22Rv1 (cell line): Measurements from ENCODE around the gene RNF20.

Experiments used
- H3K27ac ChIP-seq: fragments of 450-650 bp; 2 replicates; pipeline ENCODE4 v1.5.1; 2017
- CTCF ChIP-seq: fragments of 450-650 bp; IDR thresholded peaks from 2 replicates; pipeline ENCODE4 v1.5.1; 2017; ENCODE audit warnings: mild to moderate bottlenecking
- ZFX ChIP-seq: fragments of 450-650 bp; IDR thresholded peaks from 2 replicates; pipeline ENCODE4 v1.6.1; 2017; ENCODE audit warnings: antibody characterized with exemption, borderline replicate concordance

Gene RNF20

GRCh38 chr9:101566904-101567724 lies 33.5 kb downstream of the RNF20 start:
- TF ChIP-seq ZFX (no peak), CTCF (peak; percentile 72)
- H3K27ac ChIP-seq = no peak overlapping the region

GRCh38 chr9:101567725-101568350 lies 34.2 kb downstream of the RNF20 start:
- TF ChIP-seq CTCF (no peak), ZFX (no peak)
- no peak overlapping the region for H3K27ac ChIP-seq

GRCh38 chr9:101569741-101570501 lies 36.3 kb downstream of the RNF20 start:
- H3K27ac ChIP-seq = no peak overlapping the region
- TF ChIP-seq CTCF = no peak
- TF ChIP-seq ZFX = no peak

- no peak overlapping the region for H3K27ac ChIP-seq
- TF ChIP-seq CTCF (no peak), ZFX (no peak)
Measured at GRCh38 chr9:101571114-101571513, 37.5 kb downstream of the RNF20 start.

- TF ChIP-seq CTCF (no peak), ZFX (no peak)
- H3K27ac ChIP-seq = no peak overlapping the region
Measured at GRCh38 chr9:101572316-101572715, 38.7 kb downstream of the RNF20 start.

- TF ChIP-seq CTCF = no peak
- no peak for TF ChIP-seq ZFX
- 0 out of 2 replicates have a peak overlapping the region, but pooled peaks have one; percentile 4 for H3K27ac ChIP-seq
Measured at GRCh38 chr9:101574731-101575333, 41.2 kb downstream of the RNF20 start.
